Endometrial microvascular endothelial cells (primary cell): ENCODE measurements around the gene SPTLC3. TPM values are rescaled to one million over a fixed set of nuclear protein-coding genes. Genes with fewer than 3 reads are reported as not detected.

ENCODE experiments used
- in situ Hi-C: cut with HindIII; loops from 2 replicates; pipeline ENCODE4 v1.10.0; 2017; ENCODE audit warnings: low sequenced_read_pairs, low pct_unique_long_range_greater_than_20kb; ENCODE audit errors: inconsistent ontology term
- total RNA-seq: library from RNA; depleted of rRNA; stranded (reverse); fragments of >200 nt; gene quantifications from one replicate; pipeline ENCODE4 v1.2.3, GENCODE V29; 2015; ENCODE audit errors: inconsistent ontology term

The SPTLC3 gene
- total RNA-seq, 1 donor from 2014 or later = 1.2 TPM

DNA sequence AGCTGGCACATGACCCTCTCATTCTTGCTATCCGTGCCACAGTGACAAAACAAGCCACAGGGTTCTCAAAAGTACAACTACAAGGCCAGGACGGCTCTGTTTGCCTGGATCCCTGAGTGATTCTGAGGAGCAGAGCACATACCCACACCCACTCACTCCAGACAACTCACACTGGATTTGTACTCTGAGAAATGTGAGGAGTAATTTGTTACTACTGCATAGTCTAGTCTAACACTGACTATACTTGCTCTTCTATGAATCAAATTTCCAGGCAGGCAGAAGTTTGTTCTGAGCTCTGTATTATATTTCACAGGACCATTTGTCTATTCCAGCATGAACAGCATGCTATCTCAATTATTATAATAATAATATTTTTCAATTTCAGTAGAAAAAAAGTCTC lies 26.7 kb upstream of the SPTLC3 start:
- in situ Hi-C loops = no loop called here

DNA sequence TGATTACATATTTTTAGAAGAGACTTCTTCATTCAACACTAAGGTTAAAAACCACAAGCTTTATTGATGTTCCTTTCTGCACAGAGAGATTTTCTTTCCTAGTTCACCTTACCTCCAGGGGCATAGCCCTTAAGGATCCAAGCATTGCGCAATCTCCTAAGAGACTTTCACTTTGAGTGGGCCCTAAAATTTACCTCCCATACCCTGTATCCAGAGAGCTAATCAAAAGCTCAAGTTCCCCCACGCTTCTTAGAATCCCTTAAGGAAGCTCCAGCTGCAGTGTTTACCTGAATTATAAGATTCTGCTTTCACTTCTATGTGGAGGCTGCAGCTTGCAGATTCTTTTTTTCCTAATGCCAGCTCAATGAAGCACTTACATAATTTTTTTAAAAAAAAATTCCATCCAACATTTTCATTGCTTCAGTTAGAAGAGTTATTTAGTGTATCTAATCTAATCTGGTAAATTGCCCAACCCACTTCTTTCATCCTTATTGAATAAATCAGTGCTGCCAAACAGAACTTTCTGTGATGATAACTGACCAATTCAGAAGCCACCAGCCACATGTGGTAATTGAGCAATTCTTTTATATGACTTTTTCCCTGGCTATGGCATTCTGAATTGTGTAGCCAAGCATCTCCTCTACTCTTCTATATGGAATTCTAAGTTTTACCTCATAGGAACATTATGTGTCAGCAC lies 24.6 kb upstream of the SPTLC3 start:
- in situ Hi-C loops = no loop called here

DNA sequence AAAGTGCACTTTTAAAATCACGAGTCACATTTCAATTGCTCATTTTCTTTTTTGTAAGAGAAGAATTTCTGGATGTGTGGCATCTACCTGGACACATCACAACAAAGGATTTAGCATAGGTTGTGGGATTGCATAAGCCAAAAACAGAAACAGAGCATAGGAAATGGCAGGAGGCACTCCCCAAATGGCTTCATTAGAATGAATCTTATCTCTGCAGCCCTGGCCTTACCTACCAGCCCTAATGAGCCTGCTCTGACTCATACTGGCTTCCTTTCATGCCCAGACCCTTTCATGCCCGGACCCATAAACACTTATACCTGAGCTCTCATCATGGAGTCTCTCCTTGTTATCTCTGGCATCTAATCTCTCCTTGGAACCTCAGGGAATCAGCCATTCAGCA lies 23.9 kb upstream of the SPTLC3 start:
- in situ Hi-C loops = no loop called here

DNA sequence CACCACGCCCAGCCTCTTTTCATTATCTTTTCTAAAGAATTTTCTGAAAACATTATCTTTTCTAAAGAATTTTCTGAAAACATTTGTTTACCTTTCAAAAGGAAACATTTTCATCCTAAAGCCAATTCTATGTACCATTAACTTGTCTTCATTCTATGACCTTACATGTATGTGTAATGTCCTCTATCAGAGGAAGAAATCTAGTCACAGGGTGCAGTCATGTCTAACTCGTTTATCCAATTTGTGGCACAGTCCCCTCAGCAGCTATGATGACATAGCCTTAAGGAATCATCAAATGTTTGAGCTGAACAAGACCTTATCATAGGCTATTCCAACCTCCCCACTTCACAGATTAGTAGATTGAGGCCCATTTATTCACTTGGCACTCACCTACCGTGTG lies 21.5 kb upstream of the SPTLC3 start:
- in situ Hi-C loops = no loop called here

DNA sequence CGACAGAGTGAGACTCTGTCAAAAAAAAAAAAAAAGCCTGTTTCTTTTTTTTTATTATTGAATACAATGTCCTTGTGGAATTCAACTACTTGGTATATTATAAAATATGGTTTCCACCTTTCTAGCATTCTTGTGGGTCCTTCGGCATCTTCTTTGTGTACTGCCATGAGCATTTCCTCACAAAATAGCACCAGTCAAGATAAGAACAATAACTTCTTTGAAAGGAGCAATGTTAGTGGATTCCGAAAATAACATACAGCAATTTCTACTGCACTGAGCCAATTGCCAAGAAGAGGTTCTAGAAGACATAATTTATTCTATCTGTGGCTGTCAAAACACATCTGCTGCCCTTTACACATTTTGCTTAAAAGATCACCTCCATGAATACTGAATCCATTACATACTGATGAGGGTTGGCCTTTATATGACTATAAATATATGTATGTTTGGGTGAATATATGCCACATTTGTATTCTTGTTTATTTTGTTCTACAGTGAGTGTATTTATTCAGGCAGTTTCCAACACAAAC lies 19.1 kb upstream of the SPTLC3 start:
- in situ Hi-C loops = no loop called here

DNA sequence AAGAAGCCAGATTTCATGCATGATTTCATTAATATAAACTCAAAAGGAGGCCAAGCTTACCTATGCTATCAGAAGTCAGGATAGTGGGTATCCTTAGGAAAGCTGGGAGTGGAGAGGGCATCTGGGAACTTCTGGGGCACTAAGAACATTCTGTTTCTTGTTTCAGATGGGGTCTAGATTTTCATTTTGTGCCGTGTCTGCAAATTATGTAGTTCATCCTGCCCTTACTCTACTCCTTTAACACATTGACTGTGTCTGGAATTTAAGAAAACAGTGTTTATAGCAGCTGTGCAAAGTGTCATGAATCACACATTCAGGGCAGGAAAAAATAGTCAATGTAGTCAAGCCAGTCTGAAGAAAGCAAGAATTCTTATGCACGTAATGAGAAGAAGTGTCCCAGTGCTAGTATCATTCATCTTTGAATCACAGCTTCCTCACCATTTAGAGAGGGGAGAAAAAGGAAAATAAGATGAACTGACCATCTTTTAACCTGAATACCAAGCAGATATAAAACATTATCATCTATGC lies 11.6 kb upstream of the SPTLC3 start:
- in situ Hi-C loops = no loop called here

DNA sequence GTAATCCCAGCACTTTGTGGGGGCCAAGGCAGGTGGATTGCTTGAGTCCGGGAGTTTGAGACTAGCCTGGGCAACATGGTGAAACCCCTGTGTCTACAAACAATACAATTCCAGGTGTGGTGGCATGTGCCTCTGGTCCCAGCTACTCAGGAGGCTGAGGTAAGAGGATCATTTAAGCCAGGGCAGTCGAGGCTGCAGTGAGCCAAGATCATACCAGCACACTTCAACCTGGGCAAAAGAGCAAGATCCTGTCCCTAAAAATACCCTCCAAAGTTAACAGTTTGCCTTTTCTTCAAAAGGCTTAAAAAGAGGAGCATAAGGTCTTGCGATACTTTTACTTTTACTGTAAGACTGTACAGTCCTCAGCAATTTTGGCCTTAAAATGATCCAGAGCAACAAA lies 10.7 kb upstream of the SPTLC3 start:
- in situ Hi-C loops = no loop called here

DNA sequence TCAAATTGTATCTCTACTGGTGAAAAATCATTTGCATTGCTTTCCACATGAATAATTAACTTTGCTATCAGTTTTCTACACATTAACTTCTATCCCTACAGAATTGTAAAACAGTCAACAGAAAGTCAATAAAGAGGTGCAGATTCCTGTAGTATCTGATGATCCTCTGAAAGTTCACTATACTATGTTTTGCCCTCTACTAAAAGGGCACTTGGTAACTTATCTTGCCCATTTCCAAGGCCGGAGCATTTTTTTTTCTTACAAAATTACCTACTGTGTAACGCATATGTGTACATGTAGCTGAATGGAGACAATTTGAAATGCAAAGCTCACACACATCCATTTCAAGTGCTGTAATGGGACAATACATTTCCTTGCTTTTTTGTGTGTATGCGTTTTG lies 9.6 kb upstream of the SPTLC3 start:
- in situ Hi-C loops = no loop called here

DNA sequence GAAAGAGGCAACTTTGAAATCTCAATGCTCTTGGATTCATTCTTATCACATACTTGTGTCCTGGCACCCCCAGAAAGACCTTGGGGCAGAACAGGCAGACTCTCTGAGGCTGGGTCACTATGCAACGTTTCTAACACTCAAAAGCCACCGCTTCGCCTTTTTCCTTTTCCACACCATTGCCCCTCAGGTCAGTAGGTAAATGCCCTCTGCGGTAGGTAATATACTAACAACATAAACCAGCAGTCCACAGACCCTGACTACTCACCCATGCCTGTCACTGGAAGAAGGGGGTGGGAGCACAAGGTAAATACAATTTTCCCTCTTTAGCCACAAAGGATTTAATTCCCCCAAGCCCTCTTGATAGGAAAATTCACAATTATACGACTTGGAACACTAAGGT lies 6.5 kb upstream of the SPTLC3 start:
- in situ Hi-C loops = no loop called here

DNA sequence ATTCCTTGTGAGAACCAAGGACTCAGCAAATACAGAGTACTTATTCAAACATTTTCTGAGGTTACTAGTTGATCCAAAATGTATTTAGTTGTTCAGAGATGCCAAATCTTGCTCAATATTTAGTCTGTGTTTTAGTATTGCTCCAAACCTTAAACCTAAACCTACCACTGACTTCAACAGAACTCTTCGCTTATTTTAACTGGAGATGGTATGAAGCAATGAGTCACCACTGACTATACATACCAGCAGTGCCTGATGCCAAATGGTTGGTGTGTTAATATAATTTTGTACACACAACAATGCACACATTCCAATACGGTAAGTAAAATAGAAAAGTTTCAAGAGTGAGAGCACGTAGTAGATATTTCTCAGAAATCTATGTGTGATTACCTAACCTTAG lies 1.9 kb upstream of the SPTLC3 start:
- in situ Hi-C loops = no loop called here

DNA sequence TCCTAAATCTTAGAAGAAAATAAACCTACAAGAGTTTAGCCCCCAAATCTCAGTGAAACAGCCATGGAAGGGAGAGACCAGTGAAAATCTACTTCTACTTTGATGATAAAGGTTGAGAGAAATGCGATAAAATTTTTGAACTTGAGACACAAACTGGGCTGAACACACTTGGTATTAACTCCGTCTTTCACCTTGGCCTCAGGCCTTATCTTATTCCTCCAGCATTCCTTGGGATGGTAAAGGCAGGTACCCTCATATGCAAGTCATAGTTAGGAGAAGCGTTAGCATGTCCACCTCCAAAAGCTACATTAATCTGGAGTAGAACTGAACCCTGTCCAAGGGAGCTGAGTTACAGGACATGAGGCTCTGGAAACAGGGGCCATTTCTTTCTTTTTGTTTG lies 1.2 kb upstream of the SPTLC3 start:
- in situ Hi-C loops = no loop called here

DNA sequence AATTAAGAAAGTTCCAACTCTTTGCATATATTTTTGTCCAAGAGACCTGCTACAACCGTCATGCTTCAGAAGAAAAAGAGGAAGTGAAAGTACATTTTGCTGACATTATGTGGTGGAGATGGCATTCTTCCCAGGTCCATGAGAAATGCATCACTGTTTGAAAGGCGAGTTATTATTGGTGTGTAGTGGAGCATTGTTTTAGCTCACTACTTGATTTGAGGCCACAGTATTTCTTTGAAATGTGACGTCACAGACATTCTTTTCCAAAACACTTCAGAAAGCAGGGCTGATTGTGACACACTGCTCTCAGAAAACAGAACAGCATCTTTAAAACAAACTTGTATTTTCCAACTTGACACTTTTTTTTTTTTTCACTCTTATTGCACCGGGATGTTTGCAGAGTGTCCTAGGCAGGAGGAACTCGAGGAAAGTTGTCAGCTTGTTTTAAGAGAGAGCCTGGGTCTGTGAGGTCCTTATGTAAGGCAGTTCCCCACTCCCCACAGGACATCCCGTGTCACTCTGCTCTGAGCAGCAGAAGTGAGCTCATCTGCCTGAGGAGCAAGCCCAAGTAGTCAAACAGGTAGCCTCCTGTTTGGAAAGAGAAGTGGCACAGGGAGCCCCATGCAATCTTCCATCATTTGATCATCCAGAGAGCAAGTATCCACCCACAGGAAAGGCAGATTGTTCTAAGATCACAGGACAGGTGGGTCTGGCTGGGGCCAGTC lies 1.1 kb downstream of the SPTLC3 start:
- in situ Hi-C loops = no loop called here

DNA sequence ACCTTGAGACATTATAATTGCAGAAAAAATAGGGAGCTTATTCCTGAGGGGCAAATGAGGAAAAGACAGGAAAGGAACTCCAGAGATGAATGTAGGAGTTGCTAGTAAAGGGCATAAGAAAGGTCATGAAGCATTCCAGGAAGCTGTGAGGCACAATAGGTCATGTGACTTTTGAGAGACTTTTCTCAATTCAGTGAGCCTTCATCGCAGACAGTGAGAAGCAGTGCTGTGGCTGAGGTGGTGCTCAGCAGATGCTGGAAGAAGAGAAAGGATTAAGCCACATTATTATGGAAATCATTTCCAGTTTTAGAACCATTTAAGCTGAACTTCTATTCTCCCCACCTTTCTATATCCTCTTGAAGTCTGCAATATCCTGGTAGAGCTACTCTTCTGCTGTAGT lies 4.1 kb downstream of the SPTLC3 start:
- in situ Hi-C loops = no loop called here

DNA sequence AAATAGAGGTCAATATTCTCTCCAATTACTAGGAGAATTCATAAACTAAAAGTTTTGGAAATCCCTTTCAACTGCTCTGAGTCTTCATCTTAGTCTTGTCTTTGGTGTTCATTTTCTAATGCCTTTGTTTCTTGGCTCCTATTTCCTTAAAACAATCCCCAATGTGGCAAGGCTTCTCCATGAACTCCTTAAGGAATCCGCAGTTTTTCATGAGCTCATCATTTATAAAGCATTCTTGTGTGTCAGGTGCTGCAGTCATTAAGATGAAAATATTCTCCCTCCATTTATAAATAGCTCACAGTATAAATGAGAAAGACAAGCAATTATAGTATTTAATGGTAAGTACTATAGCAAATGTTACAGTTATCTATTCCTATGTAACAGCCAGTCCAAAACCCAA lies 4.6 kb downstream of the SPTLC3 start:
- in situ Hi-C loops = no loop called here

DNA sequence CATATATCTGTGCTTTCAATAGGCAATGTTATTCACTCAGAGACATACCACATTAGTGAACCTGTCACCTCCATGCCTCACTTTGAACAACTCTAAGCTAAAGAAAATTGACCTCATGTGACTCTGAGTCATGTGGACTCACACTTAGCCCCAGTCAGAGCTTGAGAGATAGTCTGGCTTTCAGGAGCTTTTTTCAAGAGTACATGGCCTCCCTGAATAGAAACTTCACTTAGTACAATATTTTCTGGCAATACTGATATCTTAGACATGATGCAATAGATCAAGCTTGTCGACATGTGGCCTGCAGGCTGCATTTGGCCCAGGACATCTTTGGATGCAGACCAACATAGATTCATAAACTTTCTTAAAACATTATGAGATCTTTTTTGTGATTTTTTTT lies 8.5 kb downstream of the SPTLC3 start:
- in situ Hi-C loops = no loop called here

DNA sequence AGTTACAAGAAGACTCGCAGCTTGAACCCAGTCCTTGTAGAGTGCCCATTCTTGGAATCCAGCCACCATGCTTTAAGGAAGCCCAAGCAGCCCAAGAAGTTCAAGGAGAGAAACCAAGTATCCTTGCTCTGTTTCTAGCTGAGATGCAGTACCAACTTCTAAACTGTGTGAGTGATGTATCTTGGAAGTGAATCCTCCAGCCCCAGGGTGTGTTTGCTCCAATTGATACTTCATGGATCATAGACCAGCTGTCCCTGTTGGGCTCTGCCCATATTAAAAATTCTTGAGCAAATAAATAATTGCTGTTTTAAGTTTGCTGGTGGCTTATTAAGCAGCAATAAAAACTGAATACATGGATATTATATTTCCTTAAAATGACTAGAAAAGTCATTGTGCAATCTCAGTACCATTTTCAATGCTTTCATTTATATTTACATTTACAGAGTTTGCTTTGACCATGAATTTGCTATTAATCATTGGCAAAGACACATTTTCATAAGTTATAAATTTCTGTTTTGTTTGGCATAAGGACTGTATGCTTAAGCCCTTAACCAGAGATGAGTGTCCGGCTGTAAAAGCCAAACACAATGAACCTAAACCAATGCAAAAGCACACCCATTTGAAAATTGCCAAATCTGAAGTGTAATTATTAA lies 9.2 kb downstream of the SPTLC3 start:
- in situ Hi-C loops = no loop called here

DNA sequence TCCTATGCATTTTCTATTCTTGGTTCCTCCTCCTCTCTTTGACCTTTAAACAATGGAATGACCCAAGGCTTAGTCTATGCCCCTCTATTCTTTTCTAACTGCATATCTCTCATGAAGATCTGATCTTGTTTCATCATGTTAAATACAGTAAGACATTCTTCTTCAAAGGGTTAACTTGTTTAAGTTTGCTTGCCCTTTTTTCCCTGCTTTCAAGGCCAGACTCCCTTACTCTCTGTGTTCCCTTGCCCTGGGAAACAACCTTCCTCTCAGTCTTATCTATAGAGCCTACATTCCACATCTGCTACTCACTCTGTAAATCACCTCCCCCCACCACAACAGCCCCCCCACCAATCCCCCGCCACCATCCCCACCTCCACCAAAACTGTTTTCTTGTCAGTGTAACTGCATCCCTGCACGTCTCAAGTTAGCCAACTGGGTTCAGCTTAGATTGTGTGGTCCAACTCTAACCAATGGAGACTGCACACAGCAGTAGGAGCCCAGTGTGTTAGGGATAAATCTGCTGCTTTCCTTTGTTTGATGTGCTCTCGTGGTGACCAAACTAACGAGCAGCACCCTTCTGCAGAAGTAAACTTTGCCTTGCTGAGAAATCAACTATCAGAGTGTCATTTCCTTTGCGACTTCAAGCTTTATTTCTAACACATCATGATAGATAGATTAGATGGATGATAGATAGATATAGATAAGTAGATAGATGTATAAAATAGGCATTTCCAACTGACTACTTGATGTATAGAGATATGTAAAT lies 12.6 kb downstream of the SPTLC3 start:
- in situ Hi-C loops = no loop called here

DNA sequence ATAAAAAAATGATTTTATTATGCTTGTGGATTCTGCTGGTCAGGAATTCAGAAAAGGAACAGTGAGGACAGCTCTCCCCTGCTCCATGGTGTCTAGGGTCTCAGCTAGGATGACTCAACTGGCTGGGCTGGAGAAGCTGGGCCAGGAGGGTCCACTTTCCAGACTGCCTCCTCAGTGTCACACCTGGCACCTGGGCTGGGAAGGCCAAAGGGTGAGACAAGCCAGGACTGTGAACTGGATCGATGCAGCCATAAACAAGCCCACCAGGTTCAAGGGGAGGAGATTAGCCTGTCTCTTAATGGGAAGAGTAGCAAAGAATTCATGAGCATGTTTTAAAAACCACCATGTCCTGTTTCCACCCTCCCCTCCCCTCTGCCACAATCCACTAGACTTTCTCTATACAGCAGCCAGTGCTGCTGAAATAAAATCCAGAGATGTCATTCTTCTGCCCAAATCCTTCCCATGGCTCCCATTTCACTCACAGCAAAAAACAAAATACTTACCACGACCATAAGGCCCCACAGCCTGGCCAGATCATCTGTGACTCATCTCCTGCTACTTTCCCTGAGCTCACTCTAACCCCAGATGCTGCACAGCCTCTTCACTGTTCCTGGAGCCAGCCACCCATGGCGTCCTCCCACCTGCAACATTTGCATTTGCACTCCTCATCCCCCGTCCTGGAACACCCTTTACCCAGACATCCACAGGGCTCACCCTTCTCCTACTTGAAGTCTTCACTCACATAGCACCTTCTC lies 13.8 kb downstream of the SPTLC3 start:
- in situ Hi-C loops = no loop called here
